ENCODE data around the gene TFPI2.

Gene TFPI2

GRCh38 chr7:93851536-93851935 lies 39.0 kb downstream of the TFPI2 start:
- DNase-seq: no peak

- DNase-seq: no peak
These were observed 47.3 kb downstream of the TFPI2 start for GRCh38 chr7:93843260-93843659.

- no peak for DNase-seq
These were observed 51.6 kb downstream of the TFPI2 start for GRCh38 chr7:93838966-93839365.

GRCh38 chr7:93837245-93837644 lies 53.3 kb downstream of the TFPI2 start:
- DNase-seq: no peak

- no peak for DNase-seq
These were observed 54.4 kb downstream of the TFPI2 start for GRCh38 chr7:93836116-93836515.

GRCh38 chr7:93835702-93836101 lies 54.9 kb downstream of the TFPI2 start:
- DNase-seq: no peak

All from GF-D8 (cell line).